HCT116 (cell line): ENCODE data around the gene KIAA0232. TPM values are rescaled to one million over a fixed set of nuclear protein-coding genes. Genes with fewer than 3 reads are reported as not detected.

Experiments
- ATAC-seq: fragments of 200-7000 bp; cut with Tn5 transposase; 2 replicates; pipeline ENCODE4 v1.9.1; 2020; ENCODE audit warnings: mild to moderate bottlenecking, moderate library complexity
- BruUV-seq: library from RNA; stranded (reverse); fragments of 400-500 nt; replicated peaks from 2 replicates; lab custom pipeline; 2021; lab: Mats Ljungman, UMichigan
- CTCF ChIA-PET: fragments of 300-600 bp; sonication (Branson Sonifier 250); formaldehyde crosslinking; loops from one replicate; lab custom pipeline; 2021; ENCODE audit warnings: antibody characterized with exemption; lab: Charles Lee
- POLR2A ChIA-PET: fragments of 300-600, 350-600 bp; sonication (Branson Sonifier 250); formaldehyde crosslinking; loops from one replicate; lab custom pipeline; 2021; ENCODE audit warnings: antibody characterized with exemption; lab: Charles Lee
- RAD21 ChIA-PET, 2 experiments: fragments of 300-600 bp; sonication (Branson Sonifier 250); formaldehyde crosslinking; loops; one replicate each; lab custom pipeline; 2023; ENCODE audit warnings: low total read pairs in 2 of 2; ENCODE audit not compliant: uncharacterized antibody in 2 of 2, unreplicated experiment in 2 of 2, low non-redundant PET in 1 of 2; lab: Charles Lee
- DNase-seq: peaks from one replicate; pipeline ENCODE4 v3.0.0-alpha.2; 2010; ENCODE audit warnings: low read depth, low spot score
- H2AFZ ChIP-seq: fragments of 200-600 bp; shearing (Covaris generic), sonication (generic); 2 replicates; pipeline ENCODE4 v1.6.1; 2017; ENCODE audit warnings: low read depth, mixed run types, mixed read lengths, antibody characterized with exemption, low read length; ENCODE audit not compliant: poor library complexity, severe bottlenecking
- H3K27ac ChIP-seq: 2 replicates; pipeline ENCODE4 v1.5.1; 2012; ENCODE audit warnings: low read depth, low read length
- H3K27me3 ChIP-seq: fragments of 200-600 bp; sonication (generic); 2 replicates; pipeline ENCODE4 v1.6.1; 2016; ENCODE audit warnings: mixed run types, low read length, mixed read lengths; ENCODE audit not compliant: insufficient read depth
- H3K36me3 ChIP-seq, 2 experiments: fragments of 200-500 bp in 1 of 2; fragments of 200-600 bp in 1 of 2; sonication (Bioruptor generic) in 1 of 2; sonication (generic) in 1 of 2; 2 replicates each; pipeline versions ENCODE4 v1.5.1 to v1.6.1; 2014 to 2016; ENCODE audit warnings: low read length in 2 of 2, inconsistent platforms in 1 of 2, mixed read lengths in 1 of 2, mixed run types in 1 of 2; ENCODE audit not compliant: insufficient read depth in 2 of 2, control insufficient read depth in 1 of 2
- H3K4me1 ChIP-seq, 2 experiments: fragments of 200-600 bp in 1 of 2; sonication (generic) in 1 of 2; 2 replicates each; pipeline versions ENCODE4 v1.5.1 to v1.6.1; 2012 to 2017; ENCODE audit warnings: low read length in 2 of 2, inconsistent platforms in 1 of 2, mild to moderate bottlenecking in 1 of 2, mixed read lengths in 1 of 2, mixed run types in 1 of 2, moderate library complexity in 1 of 2; ENCODE audit not compliant: insufficient read depth in 2 of 2, control insufficient read depth in 1 of 2
- H3K4me2 ChIP-seq: fragments of 200-600 bp; sonication (generic); 2 replicates; pipeline ENCODE4 v1.6.1; 2017; ENCODE audit warnings: mixed run types, low read length, mixed read lengths
- H3K4me3 ChIP-seq, 2 experiments: fragments of 200-600 bp in 1 of 2; sonication (generic) in 1 of 2; replicated peaks in 1 of 2; 2 replicates each; pipeline ENCODE4 v1.5.1; 2011 to 2016; ENCODE audit warnings: low read length in 2 of 2, control low read depth in 1 of 2, low read depth in 1 of 2, mild to moderate bottlenecking in 1 of 2, mixed read lengths in 1 of 2, mixed run types in 1 of 2
- H3K79me2 ChIP-seq: fragments of 200-600 bp; sonication (generic); 2 replicates; pipeline ENCODE4 v1.6.1; 2017; ENCODE audit warnings: mild to moderate bottlenecking, mixed run types, low read length, moderate library complexity, mixed read lengths; ENCODE audit not compliant: insufficient read depth
- H3K9ac ChIP-seq: fragments of 200-600 bp; sonication (generic); 2 replicates; pipeline ENCODE4 v1.6.1; 2016; ENCODE audit warnings: low read length, mixed read lengths
- H3K9me2 ChIP-seq: fragments of 200-600 bp; sonication (generic), shearing (Covaris generic); 2 replicates; pipeline ENCODE4 v1.6.1; 2017; ENCODE audit warnings: mixed run types, mild to moderate bottlenecking, moderate library complexity; ENCODE audit not compliant: insufficient read depth
- H3K9me3 ChIP-seq, 2 experiments: fragments of 200-500 bp in 1 of 2; fragments of 200-600 bp in 1 of 2; sonication (Bioruptor generic) in 1 of 2; sonication (generic) in 1 of 2; 2 replicates each; pipeline ENCODE4 v1.6.1; 2014 to 2017; ENCODE audit warnings: low read length in 2 of 2, mixed read lengths in 2 of 2, inconsistent platforms in 1 of 2, low read depth in 1 of 2, mild to moderate bottlenecking in 1 of 2, mixed run types in 1 of 2, moderate library complexity in 1 of 2; ENCODE audit not compliant: control insufficient read depth in 1 of 2, insufficient read depth in 1 of 2
- H4K20me1 ChIP-seq: fragments of 200-600 bp; sonication (generic), shearing (Covaris generic); 2 replicates; pipeline ENCODE4 v1.6.1; 2017; ENCODE audit warnings: mixed run types, mild to moderate bottlenecking, moderate library complexity; ENCODE audit not compliant: insufficient read depth
- ATF3 ChIP-seq: IDR thresholded peaks from 2 replicates; pipeline ENCODE4 v1.6.1; 2012
- CBX3 ChIP-seq: IDR thresholded peaks from 2 replicates; pipeline ENCODE4 v1.6.1; 2012; ENCODE audit warnings: low read depth
- CEBPB ChIP-seq: IDR thresholded peaks from 2 replicates; pipeline ENCODE4 v1.6.1; 2012; ENCODE audit warnings: low read depth
- CTCF ChIP-seq, 3 experiments: fragments of 200-600 bp in 1 of 3; sonication (generic) in 1 of 3; IDR thresholded peaks in 2 of 3; conservative IDR thresholded peaks in 1 of 3; 2 replicates each; pipeline ENCODE4 v1.5.1; 2012 to 2017; ENCODE audit warnings: low read depth in 2 of 3, low read length in 2 of 3, antibody characterized with exemption in 1 of 3, borderline replicate concordance in 1 of 3, control low read depth in 1 of 3, mild to moderate bottlenecking in 1 of 3, mixed read lengths in 1 of 3, mixed run types in 1 of 3, moderate library complexity in 1 of 3; ENCODE audit not compliant: insufficient read depth in 1 of 3
- EGR1 ChIP-seq: IDR thresholded peaks from 2 replicates; pipeline ENCODE4 v1.6.1; 2012; ENCODE audit warnings: low read depth
- ELF1 ChIP-seq: IDR thresholded peaks from 2 replicates; pipeline ENCODE4 v1.6.1; 2012; ENCODE audit warnings: low read depth, borderline replicate concordance
- EZH2 ChIP-seq: fragments of 200-600 bp; sonication (generic); IDR thresholded peaks from 2 replicates; pipeline ENCODE4 v1.6.1; 2017; ENCODE audit warnings: antibody characterized with exemption, mixed run types
- EZH2phosphoT487 ChIP-seq: fragments of 200-600 bp; IDR thresholded peaks from 2 replicates; pipeline ENCODE4 v1.6.1; 2018; ENCODE audit warnings: antibody characterized with exemption, borderline replicate concordance
- JUND ChIP-seq: IDR thresholded peaks from 2 replicates; pipeline ENCODE4 v1.6.1; 2012
- MAX ChIP-seq: IDR thresholded peaks from 2 replicates; pipeline ENCODE4 v1.6.1; 2012
- POLR2A ChIP-seq: IDR thresholded peaks from 2 replicates; pipeline ENCODE4 v1.7.0; 2011; ENCODE audit warnings: borderline replicate concordance; ENCODE audit not compliant: insufficient read depth, insufficient read length; ENCODE audit errors: extremely low read depth
- SP1 ChIP-seq: IDR thresholded peaks from 2 replicates; pipeline ENCODE4 v1.6.1; 2012; ENCODE audit warnings: low read depth
- SRF ChIP-seq: IDR thresholded peaks from 2 replicates; pipeline ENCODE4 v1.6.1; 2012; ENCODE audit warnings: low read depth
- TCF7L2 ChIP-seq: IDR thresholded peaks from 2 replicates; pipeline ENCODE4 v1.7.0; 2011; ENCODE audit warnings: borderline replicate concordance, inconsistent platforms; ENCODE audit not compliant: insufficient read depth, insufficient read length; ENCODE audit errors: extremely low read depth
- YY1 ChIP-seq: IDR thresholded peaks from 2 replicates; pipeline ENCODE4 v1.6.1; 2011; ENCODE audit warnings: low read length, low read depth, moderate library complexity, mild to moderate bottlenecking; ENCODE audit not compliant: insufficient replicate concordance; ENCODE audit errors: extremely low read depth
- ZBTB33 ChIP-seq: IDR thresholded peaks from 2 replicates; pipeline ENCODE4 v1.6.1; 2011; ENCODE audit warnings: mild to moderate bottlenecking, low read length, moderate library complexity; ENCODE audit not compliant: insufficient replicate concordance; ENCODE audit errors: extremely low read depth
- ZFX ChIP-seq: fragments of 450-650 bp; IDR thresholded peaks from 2 replicates; pipeline ENCODE4 v1.6.1; 2017
- ZNF274 ChIP-seq: fragments of 200-500 bp; sonication (Bioruptor generic); IDR thresholded peaks from 2 replicates; pipeline ENCODE4 v1.6.1; 2014; ENCODE audit warnings: mild to moderate bottlenecking, low read depth, low read length, inconsistent platforms
- intact Hi-C: fragments of 100-400 bp; cut with micrococcal nuclease; formaldehyde crosslinking; loops from 2 replicates; pipeline ENCODE4 v1.10.0; 2022
- total RNA-seq: library from RNA; stranded (reverse); gene quantifications from one replicate; pipeline ENCODE4 v1.2.1, GENCODE V29; 2021; ENCODE audit not compliant: unreplicated experiment

The KIAA0232 gene
- total RNA-seq, 1 experiment from 2014 or later, result 18.1 TPM

- peaks cover 0 to 6% of the 10 kb centered on the region in 2 experiments; a peak in 1 of 4 replicates for H3K36me3 ChIP-seq
- no peak overlapping the region for H3K27ac ChIP-seq
- no peaks in the 10 kb centered on the region for H4K20me1 ChIP-seq
- peaks cover 2 to 23% of the 10 kb centered on the region in 2 experiments; a peak in 3 of 4 replicates for H3K4me1 ChIP-seq
- H3K27me3 ChIP-seq, result no peaks in the 10 kb centered on the region
- no peak overlapping the region for H3K9ac ChIP-seq
- intact Hi-C loops, result no loop called here
- no peak for DNase-seq
- ChIA-PET POLR2A (no interaction called here), CTCF (no interaction called here), RAD21 (no interaction called here)
- no peak for ATAC-seq
- H3K9me3 ChIP-seq, result no peaks in the 10 kb centered on the region
- no peak overlapping the region for H2AFZ ChIP-seq
- BruUV-seq, result no TSS peak
- H3K9me2 ChIP-seq, result no peaks in the 10 kb centered on the region
- no peak overlapping the region for H3K4me3 ChIP-seq
- TF ChIP-seq JUND, result no peak
- TF ChIP-seq SRF, result no peak
- TF ChIP-seq, all 23 proteins: peak for 0
- Histone ChIP-seq H3K4me2 (no peak overlapping the region), H3K79me2 (peaks cover 87% of the 10 kb centered on the region)
Observed at GRCh38 chr4:6802626-6803025, 20.1 kb downstream of the KIAA0232 start.

- H3K4me1 ChIP-seq, result peaks cover 2 to 23% of the 10 kb centered on the region in 2 experiments; a peak in 3 of 4 replicates
- DNase-seq (no peak), ATAC-seq (no peak)
- H3K4me3 ChIP-seq, result no peak overlapping the region
- ChIA-PET RAD21 (no interaction called here), POLR2A (no interaction called here), CTCF (no interaction called here)
- no peaks in the 10 kb centered on the region for H3K27me3 ChIP-seq
- intact Hi-C loops, result no loop called here
- no peak overlapping the region for H3K27ac ChIP-seq
- no peaks in the 10 kb centered on the region for H3K9me3 ChIP-seq
- H2AFZ ChIP-seq, result no peak overlapping the region
- peaks cover 0 to 6% of the 10 kb centered on the region in 2 experiments; a peak in 1 of 4 replicates for H3K36me3 ChIP-seq
- H3K9me2 ChIP-seq, result no peaks in the 10 kb centered on the region
- no TSS peak for BruUV-seq
- H3K4me2 ChIP-seq, result no peak overlapping the region
- peaks cover 84% of the 10 kb centered on the region for H3K79me2 ChIP-seq
- H4K20me1 ChIP-seq, result no peaks in the 10 kb centered on the region
- H3K9ac ChIP-seq, result no peak overlapping the region
- TF ChIP-seq SP1 (no peak), POLR2A (no peak), EZH2 (no peak), CBX3 (no peak), ATF3 (no peak), TCF7L2 (no peak), EZH2phosphoT487 (no peak), ELF1 (no peak), SRF (no peak), MAX (no peak), CTCF (IDR thresholded peaks at IDR 0.05 in 2 of 3, conservative IDR thresholded peaks at IDR 0.05 in 1 of 3; ENCODE audit: borderline replicate concordance in 1 of 3, insufficient read depth in 1 of 3, low read depth in 2 of 3, low read length in 2 of 3) (no peak), CEBPB (no peak), YY1 (no peak), ZBTB33 (no peak), EGR1 (no peak), ZFX (no peak), ZNF274 (no peak)
Observed at GRCh38 chr4:6803246-6803645, 20.7 kb downstream of the KIAA0232 start.
